ENCODE measurements around the gene CCN2. TPM values are rescaled to one million over a fixed set of nuclear protein-coding genes. Genes with fewer than 3 reads are reported as not detected.

CCN2 gene
- total RNA-seq, 4 donors from 2014 or later, result 41.0 to 136 (median 78.6) TPM

- Histone ChIP-seq H3K4me1 (no peaks in the 10 kb centered on the region), H3K9me3 (no peaks in the 10 kb centered on the region), H3K4me3 (no peak overlapping the region), H3K27ac (no peak overlapping the region), H3K27me3 (no peaks in the 10 kb centered on the region), H3K36me3 (no peaks in the 10 kb centered on the region)
- whole genome bisulfite sequencing, result 88% methylated on average over 6 of the region's 6 CpGs
- TF ChIP-seq EP300 (IDR thresholded peaks at IDR 0.05) (no peak), POLR2A (IDR thresholded peaks at IDR 0.05) (no peak), CTCF (IDR thresholded peaks at IDR 0.05) (no peak), POLR2AphosphoS5 (IDR thresholded peaks at IDR 0.05) (no peak)
- DNase-seq (ENCODE audit: low spot score in 2 of 2), result no peak
These were observed 15.3 kb upstream of the CCN2 start for GRCh38 chr6:131966443-131966842.

GRCh38 chr6:131963063-131963462, 11.9 kb upstream of the CCN2 start:
- H3K4me3 ChIP-seq, result no peak overlapping the region
- no peaks in the 10 kb centered on the region for H3K36me3 ChIP-seq
- no peak for DNase-seq (ENCODE audit: low spot score in 2 of 2)
- H3K4me1 ChIP-seq, result no peaks in the 10 kb centered on the region
- no peak for TF ChIP-seq CTCF (IDR thresholded peaks at IDR 0.05)
- no peak for TF ChIP-seq POLR2AphosphoS5 (IDR thresholded peaks at IDR 0.05)
- TF ChIP-seq POLR2A (IDR thresholded peaks at IDR 0.05), result no peak
- TF ChIP-seq EP300 (IDR thresholded peaks at IDR 0.05), result no peak
- no peaks in the 10 kb centered on the region for H3K27me3 ChIP-seq
- no peaks in the 10 kb centered on the region for H3K9me3 ChIP-seq
- no peak overlapping the region for H3K27ac ChIP-seq

- Histone ChIP-seq H3K9me3 (no peaks in the 10 kb centered on the region), H3K36me3 (no peaks in the 10 kb centered on the region), H3K4me3 (no peak overlapping the region), H3K4me1 (no peaks in the 10 kb centered on the region), H3K27me3 (no peaks in the 10 kb centered on the region), H3K27ac (no peak overlapping the region)
- WGBS, result 31% methylated on average over 6 of the region's 6 CpGs
- no peak for DNase-seq (ENCODE audit: low spot score in 2 of 2)
- no peak for TF ChIP-seq POLR2AphosphoS5 (IDR thresholded peaks at IDR 0.05)
- no peak for TF ChIP-seq EP300 (IDR thresholded peaks at IDR 0.05)
- no peak for TF ChIP-seq CTCF (IDR thresholded peaks at IDR 0.05)
- TF ChIP-seq POLR2A (IDR thresholded peaks at IDR 0.05), result no peak
These were observed 9.4 kb upstream of the CCN2 start for GRCh38 chr6:131960371-131961133.

GRCh38 chr6:131958542-131959470, 7.6 kb upstream of the CCN2 start:
- TF ChIP-seq POLR2A (IDR thresholded peaks at IDR 0.05), result no peak
- Histone ChIP-seq H3K27me3 (no peaks in the 10 kb centered on the region), H3K4me3 (no peak overlapping the region), H3K4me1 (peaks cover 5% of the 10 kb centered on the region), H3K9me3 (no peaks in the 10 kb centered on the region), H3K27ac (no peak overlapping the region), H3K36me3 (no peaks in the 10 kb centered on the region)
- no peak for DNase-seq (ENCODE audit: low spot score in 2 of 2)
- 87% methylated on average over 11 of the region's 11 CpGs for WGBS

- no peak for TF ChIP-seq CTCF (IDR thresholded peaks at IDR 0.05)
- TF ChIP-seq EP300 (IDR thresholded peaks at IDR 0.05), result no peak
- TF ChIP-seq POLR2A (IDR thresholded peaks at IDR 0.05), result no peak
- no peak for TF ChIP-seq POLR2AphosphoS5 (IDR thresholded peaks at IDR 0.05)
- no peak overlapping the region for H3K27ac ChIP-seq
- WGBS, result 91% methylated on average over 3 of the region's 3 CpGs
- peaks cover 5% of the 10 kb centered on the region for H3K4me1 ChIP-seq
- no peak overlapping the region for H3K4me3 ChIP-seq
- no peaks in the 10 kb centered on the region for H3K9me3 ChIP-seq
- H3K36me3 ChIP-seq, result no peaks in the 10 kb centered on the region
- H3K27me3 ChIP-seq, result no peaks in the 10 kb centered on the region
- DNase-seq (ENCODE audit: low spot score in 2 of 2), result no peak
These were observed 6.9 kb upstream of the CCN2 start for GRCh38 chr6:131958095-131958494.

Measured in suprapubic skin (tissue), 4 donors.